ENCODE data around the gene RAB7B.

DNA sequence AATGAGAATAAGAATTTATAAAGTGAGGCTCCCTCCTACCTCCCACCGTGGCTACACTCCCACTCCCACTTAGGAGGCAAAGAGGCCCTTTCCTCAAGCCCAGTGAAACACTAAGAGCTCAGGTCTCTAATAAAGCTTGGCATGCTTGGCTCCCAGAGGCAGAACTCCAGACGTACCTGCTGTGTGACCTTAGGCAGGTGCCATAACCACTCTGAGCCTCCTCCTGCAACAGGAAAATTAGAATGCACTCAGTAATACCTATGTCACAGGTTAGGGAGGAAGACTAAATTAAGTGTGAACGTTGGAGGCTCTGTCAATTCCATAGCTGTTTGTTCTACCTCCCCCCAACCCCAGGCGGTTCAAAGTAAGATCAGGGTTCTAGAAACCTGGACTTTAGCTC is 43.4 kb downstream of the RAB7B start:
- TF ChIP-seq GATA2 (IDR thresholded peaks at IDR 0.05; ENCODE audit: low read depth, low read length) (no peak), GATA3 (IDR thresholded peaks at IDR 0.05; ENCODE audit: low read depth, low read length) (no peak)

All from SH-SY5Y (cell line).